Measurements from ENCODE around the gene ACVR2A.

DNA sequence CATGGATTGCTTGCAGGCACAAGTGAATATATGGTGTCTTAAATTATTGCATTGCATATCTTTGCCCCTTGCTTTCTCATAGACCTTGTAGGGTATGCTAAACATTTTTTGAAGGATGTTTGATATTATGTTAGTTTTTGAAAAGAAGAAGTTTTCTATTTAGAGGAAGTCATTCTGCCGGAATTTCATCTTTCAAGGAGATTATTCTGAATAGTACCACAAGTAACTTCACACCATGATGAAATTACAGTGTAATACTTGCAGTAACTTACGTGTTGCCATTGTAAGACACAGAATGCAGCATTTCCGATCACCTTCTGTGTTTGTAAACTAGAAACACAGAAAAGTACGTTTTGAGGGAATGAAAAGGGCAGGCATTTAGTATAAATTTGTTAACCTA is 71.9 kb downstream of the ACVR2A start:
- TF ChIP-seq, protein P1, sequence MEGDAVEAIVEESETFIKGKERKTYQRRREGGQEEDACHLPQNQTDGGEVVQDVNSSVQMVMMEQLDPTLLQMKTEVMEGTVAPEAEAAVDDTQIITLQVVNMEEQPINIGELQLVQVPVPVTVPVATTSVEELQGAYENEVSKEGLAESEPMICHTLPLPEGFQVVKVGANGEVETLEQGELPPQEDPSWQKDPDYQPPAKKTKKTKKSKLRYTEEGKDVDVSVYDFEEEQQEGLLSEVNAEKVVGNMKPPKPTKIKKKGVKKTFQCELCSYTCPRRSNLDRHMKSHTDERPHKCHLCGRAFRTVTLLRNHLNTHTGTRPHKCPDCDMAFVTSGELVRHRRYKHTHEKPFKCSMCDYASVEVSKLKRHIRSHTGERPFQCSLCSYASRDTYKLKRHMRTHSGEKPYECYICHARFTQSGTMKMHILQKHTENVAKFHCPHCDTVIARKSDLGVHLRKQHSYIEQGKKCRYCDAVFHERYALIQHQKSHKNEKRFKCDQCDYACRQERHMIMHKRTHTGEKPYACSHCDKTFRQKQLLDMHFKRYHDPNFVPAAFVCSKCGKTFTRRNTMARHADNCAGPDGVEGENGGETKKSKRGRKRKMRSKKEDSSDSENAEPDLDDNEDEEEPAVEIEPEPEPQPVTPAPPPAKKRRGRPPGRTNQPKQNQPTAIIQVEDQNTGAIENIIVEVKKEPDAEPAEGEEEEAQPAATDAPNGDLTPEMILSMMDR (IDR thresholded peaks at IDR 0.05; ENCODE audit: low read depth, low read length): no peak
- TF ChIP-seq EZH2phosphoT487 (IDR thresholded peaks at IDR 0.05; ENCODE audit: low read depth): no peak

All from OCI-LY3 (cell line).